ENCODE data around the gene MIDN. TPM values are rescaled to one million over a fixed set of nuclear protein-coding genes. Genes with fewer than 3 reads are reported as not detected.

MIDN gene
- total and polyA plus RNA-seq, 10 of the 15 experiments (the other 5 are each of a cell fraction or from before 2014, with no cell fraction given), result 0.38 to 51.5 (median 7.2) TPM

- TF ChIP-seq E2F8 (IDR thresholded peaks at IDR 0.05; ENCODE audit: low read depth, partially characterized antibody) (no peak), POLR2A (IDR thresholded peaks at IDR 0.05; ENCODE audit: low read depth, low read length) (peak; percentile 14), MYB (IDR thresholded peaks at IDR 0.05; ENCODE audit: borderline replicate concordance, low read depth, low read length) (no peak), ZNF217 (IDR thresholded peaks at IDR 0.05) (no peak), RELA (IDR thresholded peaks at IDR 0.05; ENCODE audit: borderline replicate concordance, partially characterized antibody) (no peak), TARDBP (IDR thresholded peaks at IDR 0.05; ENCODE audit: borderline replicate concordance) (no peak), ZNF687 (IDR thresholded peaks at IDR 0.05) (peak; percentile 5; the same call in 1 of the 2 replicates), HSF1 (IDR thresholded peaks at IDR 0.05; ENCODE audit: low read depth, low read length) (no peak), HDGF (IDR thresholded peaks at IDR 0.05) (0 out of 2 replicates have a peak, but pooled peaks have one; percentile 9), CBFB (IDR thresholded peaks at IDR 0.05; ENCODE audit: low read depth) (peak; percentile 12; the same call in 1 of the 2 replicates), RUNX3 (IDR thresholded peaks at IDR 0.05; ENCODE audit: low read length) (no peak), BCL11A (IDR thresholded peaks at IDR 0.05; ENCODE audit: low read depth, low read length) (no peak), RELB (IDR thresholded peaks at IDR 0.05; ENCODE audit: low read depth) (peak; percentile 22; the same call in 1 of the 2 replicates), ZSCAN29 (IDR thresholded peaks at IDR 0.05) (no peak), LARP7 (IDR thresholded peaks at IDR 0.05) (peak; percentile 48), SMARCA5 (IDR thresholded peaks at IDR 0.05) (peak; percentile 6; the same call in 1 of the 2 replicates)
Measured at GRCh38 chr19:1275976-1276627, 27.7 kb downstream of the MIDN start (continued).

All from GM12878 (cell line).